Loucy (cell line): ENCODE measurements around the gene KIAA0408.

Experiments
- EZH2phosphoT487 ChIP-seq: fragments of 200-600 bp; IDR thresholded peaks from 2 replicates; pipeline ENCODE4 v1.6.1; 2018; ENCODE audit warnings: antibody characterized with exemption, mild to moderate bottlenecking, moderate library complexity, borderline replicate concordance
- TF ChIP-seq, protein P1 (sequence below): fragments of 200-600 bp; sonication (generic); conservative IDR thresholded peaks from 2 replicates; pipeline ENCODE4 v1.5.1; 2014; ENCODE audit warnings: mild to moderate bottlenecking, antibody characterized with exemption, low read length

DNA sequence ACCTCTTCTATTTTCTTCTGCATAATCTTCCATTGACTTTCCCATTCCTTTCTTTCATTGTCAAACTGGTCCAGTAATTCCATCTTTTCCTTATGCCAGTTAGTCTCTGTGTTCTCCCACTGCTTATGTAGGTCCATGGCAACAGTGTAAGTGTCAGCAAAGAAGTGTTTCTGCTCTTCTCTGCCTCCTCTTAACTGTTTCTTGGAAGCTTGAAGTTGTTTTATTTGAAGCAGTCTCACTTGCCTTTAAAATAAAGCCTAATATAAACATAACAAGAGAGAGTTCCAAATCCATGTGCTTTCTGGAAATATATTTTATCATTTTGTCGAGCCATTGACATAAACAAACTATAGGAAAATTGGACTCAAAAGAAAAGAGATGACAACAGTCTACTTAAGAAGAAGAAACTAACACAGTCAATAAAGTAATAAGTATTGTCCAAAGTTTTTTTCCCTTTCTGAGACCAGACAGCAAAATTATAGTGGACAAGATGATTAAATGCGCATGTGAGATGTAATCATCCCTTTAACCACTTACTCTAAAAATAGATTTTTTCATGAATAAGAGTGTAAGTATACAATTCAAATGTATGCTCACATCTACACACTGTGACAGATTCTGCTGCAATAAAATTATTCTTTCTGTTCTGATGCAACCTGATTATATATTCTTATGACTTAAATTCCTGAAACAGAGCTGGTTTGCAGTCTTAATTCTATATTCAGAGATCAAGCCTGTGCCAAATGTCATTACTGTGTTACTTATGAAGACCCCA is 5.2 kb downstream of the KIAA0408 start:
- TF ChIP-seq, protein P1, sequence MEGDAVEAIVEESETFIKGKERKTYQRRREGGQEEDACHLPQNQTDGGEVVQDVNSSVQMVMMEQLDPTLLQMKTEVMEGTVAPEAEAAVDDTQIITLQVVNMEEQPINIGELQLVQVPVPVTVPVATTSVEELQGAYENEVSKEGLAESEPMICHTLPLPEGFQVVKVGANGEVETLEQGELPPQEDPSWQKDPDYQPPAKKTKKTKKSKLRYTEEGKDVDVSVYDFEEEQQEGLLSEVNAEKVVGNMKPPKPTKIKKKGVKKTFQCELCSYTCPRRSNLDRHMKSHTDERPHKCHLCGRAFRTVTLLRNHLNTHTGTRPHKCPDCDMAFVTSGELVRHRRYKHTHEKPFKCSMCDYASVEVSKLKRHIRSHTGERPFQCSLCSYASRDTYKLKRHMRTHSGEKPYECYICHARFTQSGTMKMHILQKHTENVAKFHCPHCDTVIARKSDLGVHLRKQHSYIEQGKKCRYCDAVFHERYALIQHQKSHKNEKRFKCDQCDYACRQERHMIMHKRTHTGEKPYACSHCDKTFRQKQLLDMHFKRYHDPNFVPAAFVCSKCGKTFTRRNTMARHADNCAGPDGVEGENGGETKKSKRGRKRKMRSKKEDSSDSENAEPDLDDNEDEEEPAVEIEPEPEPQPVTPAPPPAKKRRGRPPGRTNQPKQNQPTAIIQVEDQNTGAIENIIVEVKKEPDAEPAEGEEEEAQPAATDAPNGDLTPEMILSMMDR, result no peak
- no peak for TF ChIP-seq EZH2phosphoT487
